NCI-H1436 treated with DMSO at 0.1 percent for 48 hours (cell line): ENCODE data around the gene RPUSD4.
A peak's percentile ranks its signal among the peaks of the same experiment; 100 is the strongest.
"Not testable (repeated sequence)": the region's sequence is repeated elsewhere in the genome, so short reads cannot be mapped to it uniquely, and the experiment has no call there.

ENCODE experiments used
- DNase-seq: peaks from one replicate; lab custom pipeline; 2025; lab: John Stamatoyannopoulos, UW

Gene RPUSD4, protein sequence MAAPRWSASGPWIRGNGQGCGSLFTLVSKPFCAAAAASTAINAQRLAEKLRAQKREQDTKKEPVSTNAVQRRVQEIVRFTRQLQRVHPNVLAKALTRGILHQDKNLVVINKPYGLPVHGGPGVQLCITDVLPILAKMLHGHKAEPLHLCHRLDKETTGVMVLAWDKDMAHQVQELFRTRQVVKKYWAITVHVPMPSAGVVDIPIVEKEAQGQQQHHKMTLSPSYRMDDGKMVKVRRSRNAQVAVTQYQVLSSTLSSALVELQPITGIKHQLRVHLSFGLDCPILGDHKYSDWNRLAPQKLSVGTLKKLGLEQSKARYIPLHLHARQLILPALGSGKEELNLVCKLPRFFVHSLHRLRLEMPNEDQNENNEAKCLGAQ

DNA sequence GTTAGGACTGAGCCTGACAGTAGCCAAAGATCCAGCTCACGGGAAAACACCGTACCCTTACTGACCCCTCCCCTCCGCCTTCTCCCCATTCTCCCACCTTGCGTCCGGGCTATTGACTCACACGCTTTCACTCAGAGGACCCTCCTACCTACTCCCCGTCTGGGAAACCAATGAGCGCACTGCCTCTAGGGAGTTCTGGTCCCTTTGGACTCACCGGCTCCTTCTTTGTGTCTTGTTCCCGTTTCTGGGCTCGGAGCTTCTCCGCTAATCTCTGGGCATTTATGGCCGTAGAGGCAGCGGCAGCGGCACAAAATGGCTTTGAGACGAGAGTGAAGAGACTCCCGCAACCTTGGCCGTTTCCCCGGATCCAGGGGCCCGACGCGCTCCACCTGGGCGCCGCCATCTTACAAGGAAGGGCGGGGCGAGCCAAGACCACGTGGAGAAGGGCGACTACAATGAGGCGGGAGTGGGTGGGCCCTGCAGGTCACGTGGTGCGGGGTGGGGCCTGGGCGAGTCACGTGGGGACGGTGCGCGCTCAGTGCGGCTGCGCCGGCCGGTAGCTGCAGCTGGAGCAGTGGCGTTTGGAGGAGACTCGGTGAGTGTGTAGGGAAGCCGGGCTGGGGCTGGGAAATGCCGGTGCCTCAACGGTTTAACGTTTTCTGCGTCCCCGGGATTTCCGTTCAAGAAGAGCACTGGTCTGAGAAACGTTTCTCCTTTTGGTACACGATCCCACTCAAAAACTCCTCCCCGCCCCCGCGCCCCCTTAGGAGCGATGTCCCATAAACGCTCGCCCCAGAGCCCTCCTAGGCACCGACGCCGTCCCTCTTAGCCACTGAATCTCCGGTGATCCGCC lies at the start of gene RPUSD4, which contains the start of gene FAM118B:
Gene RPUSD4 (minus strand): TSS at position 415 of the 853 bp plus-strand sequence. CDS start 12 bp downstream, at position 403.
Gene FAM118B (plus strand): TSS at position 547 of the 853 bp plus-strand sequence. CDS start 23,220 bp downstream, outside the sequence.
- peak; percentile 61 for DNase-seq

- no peak for DNase-seq
These were observed 46.3 kb upstream of the RPUSD4 start for GRCh38 chr11:126257764-126258163.

- DNase-seq: no peak
These were observed 45.7 kb upstream of the RPUSD4 start for GRCh38 chr11:126257144-126257543.

- no peak for DNase-seq
These were observed 44.8 kb upstream of the RPUSD4 start for GRCh38 chr11:126256216-126256615.

GRCh38 chr11:126255507-126255906 lies 44.1 kb upstream of the RPUSD4 start:
- not testable (repeated sequence) for DNase-seq

DNA sequence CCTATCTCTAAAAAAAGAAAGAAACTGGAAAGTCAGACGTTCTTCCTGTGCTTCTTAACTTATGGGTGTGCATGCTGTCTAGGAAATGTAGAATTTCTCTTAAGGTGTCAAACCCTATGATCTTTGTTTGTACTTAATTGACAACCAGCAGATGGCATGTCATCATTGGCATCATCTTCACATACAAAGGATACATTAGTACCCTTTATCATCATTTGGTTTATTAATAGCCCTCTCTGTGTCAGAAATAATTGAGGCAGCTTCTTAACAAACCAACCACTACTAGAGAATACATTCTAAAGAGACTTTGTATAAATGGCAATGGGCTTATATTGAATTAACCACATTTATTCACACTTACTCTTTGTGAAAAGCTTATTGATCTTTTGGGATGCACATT lies 43.4 kb upstream of the RPUSD4 start:
- no peak for DNase-seq

DNA sequence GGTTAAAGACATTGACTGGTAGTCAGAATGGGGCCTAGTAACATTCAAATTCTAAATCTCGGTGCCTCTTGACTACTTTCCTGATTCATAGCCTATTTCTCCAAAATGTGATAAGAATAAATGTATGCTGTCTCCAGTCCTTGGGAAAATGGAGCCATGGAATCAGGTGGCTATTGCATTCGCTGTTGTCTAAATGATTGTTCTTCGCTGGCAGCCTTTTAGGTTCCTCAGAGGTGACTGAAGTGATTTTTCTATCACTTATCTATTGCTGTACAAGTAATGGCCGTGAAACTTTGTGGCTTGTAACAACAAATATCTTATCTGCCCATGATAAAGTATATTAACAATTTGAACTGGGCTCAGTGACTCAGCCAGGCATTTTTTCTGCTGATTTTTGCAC lies 41.8 kb upstream of the RPUSD4 start:
- no peak for DNase-seq

GRCh38 chr11:126246636-126247035 lies 35.2 kb upstream of the RPUSD4 start:
- DNase-seq: no peak

GRCh38 chr11:126233391-126233790 lies 21.9 kb upstream of the RPUSD4 start:
- no peak for DNase-seq

DNA sequence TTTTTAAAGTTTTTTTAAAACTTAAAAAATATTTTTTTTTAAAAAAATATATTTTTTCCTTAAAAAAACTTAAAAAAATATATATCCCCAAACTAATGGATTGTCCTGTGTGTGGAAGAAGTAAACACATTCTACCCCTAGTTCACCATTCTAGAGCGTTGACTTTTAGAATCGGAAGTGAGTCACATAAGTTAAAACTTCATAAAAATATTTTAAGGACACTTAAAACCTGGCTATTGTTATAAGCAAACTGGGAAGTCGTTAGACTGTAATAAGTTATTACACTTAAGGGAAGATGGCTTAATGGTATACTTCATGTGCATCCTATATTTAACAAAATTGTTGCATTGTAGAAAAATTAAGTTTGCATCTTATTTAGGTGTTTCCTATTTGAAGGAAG lies 21.2 kb upstream of the RPUSD4 start:
- DNase-seq: no peak

GRCh38 chr11:126231725-126232459 lies 20.4 kb upstream of the RPUSD4 start:
- DNase-seq: no peak

DNA sequence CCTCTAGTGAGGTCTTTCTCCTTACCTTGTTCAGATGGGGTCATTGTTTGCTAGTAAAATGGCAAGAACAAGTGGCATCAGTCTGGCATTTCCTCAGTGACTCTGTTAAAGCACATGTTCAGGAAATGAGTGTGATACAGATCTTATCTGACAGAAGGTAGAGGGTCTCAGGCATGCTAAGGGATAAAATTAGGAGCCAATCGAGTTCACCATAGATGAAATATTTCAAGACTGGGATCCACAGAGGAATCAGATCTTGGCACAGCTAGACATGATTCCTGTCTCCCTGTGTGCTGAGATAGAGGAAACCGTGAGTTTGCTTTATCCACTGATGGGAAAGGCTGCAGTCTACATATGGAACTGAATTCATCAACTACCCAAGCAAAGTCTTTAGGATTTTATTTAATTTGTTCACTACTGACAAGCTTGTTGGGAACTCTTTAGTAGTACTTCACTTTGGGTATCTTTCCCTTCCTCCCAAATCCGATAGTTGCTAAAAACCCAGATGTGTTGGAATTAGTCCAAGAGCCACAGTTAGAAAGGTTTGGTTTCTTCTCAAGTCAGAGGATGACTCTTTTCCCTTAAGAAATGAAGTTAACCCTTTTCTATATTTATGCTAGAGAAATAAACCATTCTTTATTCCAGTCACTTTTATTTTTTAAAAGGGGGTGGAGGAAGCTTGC lies 18.5 kb upstream of the RPUSD4 start:
- DNase-seq: no peak

- DNase-seq: no peak
These were observed 15.1 kb upstream of the RPUSD4 start for GRCh38 chr11:126226334-126227084.

GRCh38 chr11:126225295-126225665 lies 13.8 kb upstream of the RPUSD4 start:
- DNase-seq: no peak

DNA sequence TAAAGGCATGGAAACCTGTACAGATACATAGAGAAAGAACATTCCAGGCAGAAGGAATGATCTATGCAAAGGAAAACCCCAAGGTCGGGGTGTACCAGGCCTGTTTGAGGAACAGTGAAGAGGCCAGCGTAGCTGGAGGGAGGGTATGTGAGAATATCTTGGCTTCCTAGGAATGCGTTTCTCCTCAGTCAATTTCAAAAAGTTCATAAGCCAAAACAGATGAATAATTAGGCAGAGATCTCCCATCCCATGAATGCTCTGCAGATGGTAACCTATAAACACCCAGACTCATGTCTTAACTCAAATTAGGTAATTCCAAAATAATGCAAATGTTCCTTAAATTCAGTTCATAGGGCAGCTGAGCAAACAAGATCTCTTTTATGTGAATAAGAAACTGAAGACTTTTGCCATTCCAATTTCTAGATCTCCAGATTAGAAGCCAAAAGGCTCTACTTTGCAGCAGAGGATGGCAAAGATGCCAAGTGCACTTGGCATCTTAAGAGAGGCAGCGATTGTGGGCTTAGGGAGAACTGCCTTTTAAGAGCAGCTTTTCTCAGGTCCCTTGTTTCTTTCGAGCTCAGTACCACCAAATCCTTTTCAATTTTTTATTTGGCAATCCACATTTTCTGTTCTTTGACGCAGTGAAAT lies 13.3 kb upstream of the RPUSD4 start:
- DNase-seq: no peak

DNA sequence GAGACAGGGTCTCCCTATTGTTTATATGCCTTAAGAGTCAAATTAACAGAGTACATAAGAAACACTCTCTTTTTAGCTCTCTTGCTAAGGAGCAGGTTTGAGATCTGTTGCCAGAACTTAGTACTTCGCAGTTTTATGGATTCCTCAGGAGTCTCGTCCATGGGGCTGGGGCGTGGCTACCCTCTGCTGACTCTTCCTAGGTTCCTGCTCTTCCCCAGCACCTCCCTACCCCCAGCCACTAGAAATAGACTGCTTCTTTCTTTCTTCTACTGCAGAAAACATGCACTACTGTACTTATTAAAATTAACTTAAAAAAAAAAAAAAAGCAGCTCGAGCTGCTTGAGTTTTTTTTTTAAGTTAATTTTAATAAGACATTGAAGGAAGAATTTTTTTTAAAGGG lies 8.1 kb upstream of the RPUSD4 start:
- DNase-seq: no peak

GRCh38 chr11:126217491-126217890 lies 6.0 kb upstream of the RPUSD4 start:
- DNase-seq: no peak

- DNase-seq: no peak
These were observed 5.3 kb upstream of the RPUSD4 start for GRCh38 chr11:126216526-126217305.

GRCh38 chr11:126214841-126215240 lies 3.4 kb upstream of the RPUSD4 start:
- no peak for DNase-seq

GRCh38 chr11:126214441-126214840 lies 3.0 kb upstream of the RPUSD4 start:
- no peak for DNase-seq
